AG08396 (cell line): Measurements from ENCODE around the gene FAM53B.
A peak's percentile ranks its signal among the peaks of the same experiment; 100 is the strongest.

Experiments
- DNase-seq: peaks from one replicate; pipeline ENCODE4 v3.0.0; 2012; ENCODE audit warnings: low spot score, mixed read lengths

The FAM53B gene

GRCh38 chr10:124661660-124662180, 82.5 kb downstream of the FAM53B start:
- no peak for DNase-seq

- no peak for DNase-seq
Observed at GRCh38 chr10:124660404-124661125, 83.6 kb downstream of the FAM53B start.

GRCh38 chr10:124659380-124659779, 84.8 kb downstream of the FAM53B start:
- DNase-seq: no peak

GRCh38 chr10:124658591-124659242, 85.5 kb downstream of the FAM53B start:
- DNase-seq: no peak

GRCh38 chr10:124657806-124658205, 86.4 kb downstream of the FAM53B start:
- DNase-seq: peak; percentile 40

GRCh38 chr10:124656541-124656940, 87.6 kb downstream of the FAM53B start:
- no peak for DNase-seq

- DNase-seq: no peak
Observed at GRCh38 chr10:124656113-124656490, 88.1 kb downstream of the FAM53B start.

GRCh38 chr10:124655191-124656112, 88.7 kb downstream of the FAM53B start:
- DNase-seq: no peak

- DNase-seq: no peak
Observed at GRCh38 chr10:124654686-124655085, 89.5 kb downstream of the FAM53B start.

- no peak for DNase-seq
Observed at GRCh38 chr10:124653811-124654651, 90.1 kb downstream of the FAM53B start.

- no peak for DNase-seq
Observed at GRCh38 chr10:124653311-124653710, 90.9 kb downstream of the FAM53B start.

GRCh38 chr10:124652701-124653100, 91.5 kb downstream of the FAM53B start:
- DNase-seq: no peak

- DNase-seq: no peak
Observed at GRCh38 chr10:124652200-124652599, 92.0 kb downstream of the FAM53B start.

- DNase-seq: no peak
Observed at GRCh38 chr10:124651402-124651891, 92.7 kb downstream of the FAM53B start.

- DNase-seq: no peak
Observed at GRCh38 chr10:124650820-124651401, 93.3 kb downstream of the FAM53B start.

GRCh38 chr10:124650263-124650662, 93.9 kb downstream of the FAM53B start:
- no peak for DNase-seq

- peak; percentile 25 for DNase-seq
Observed at GRCh38 chr10:124649214-124649613, 95.0 kb downstream of the FAM53B start.

GRCh38 chr10:124648738-124649137, 95.4 kb downstream of the FAM53B start:
- peak; percentile 85 for DNase-seq

GRCh38 chr10:124648131-124648475, 96.1 kb downstream of the FAM53B start:
- no peak for DNase-seq

- DNase-seq: peak; percentile 46
Observed at GRCh38 chr10:124647421-124648130, 96.6 kb downstream of the FAM53B start.
